ENCODE measurements around the gene AIFM3. TPM values are rescaled to one million over a fixed set of nuclear protein-coding genes. Genes with fewer than 3 reads are reported as not detected.

The AIFM3 gene
- total and polyA plus RNA-seq, 2 of the 4 experiments (the other 2 are of a cell fraction): 0.09 to 0.18 TPM

GRCh38 chr22:20994902-20995241, 27.8 kb downstream of the AIFM3 start:
- H2AFZ ChIP-seq (replicated peaks; ENCODE audit: low read length, poor library complexity): no peak overlapping the region
- no peak overlapping the region for H3K9ac ChIP-seq (ENCODE audit: low read depth, low read length)
- ATAC-seq (ENCODE audit: low read depth) (no peak), DNase-seq (no peak)
- no peak overlapping the region for H3K14ac ChIP-seq (replicated peaks; ENCODE audit: low read depth, low read length)
- H2BK20ac ChIP-seq (ENCODE audit: low read depth, low read length): no peak overlapping the region
- H4K91ac ChIP-seq (ENCODE audit: insufficient read depth, low read depth, low read length): no peak overlapping the region
- no peaks in the 10 kb centered on the region for H3K27me3 ChIP-seq (ENCODE audit: control insufficient read depth, insufficient read depth, low read length)
- no peak overlapping the region for H3K18ac ChIP-seq (ENCODE audit: low read depth, low read length)
- no peak overlapping the region for H4K5ac ChIP-seq (ENCODE audit: low read depth, low read length)
- H2BK120ac ChIP-seq (ENCODE audit: low read depth, low read length): no peak overlapping the region
- H3K27ac ChIP-seq (ENCODE audit: insufficient read depth, low read length): no peak overlapping the region
- no peak overlapping the region for H2BK5ac ChIP-seq (ENCODE audit: low read depth, low read length, poor library complexity, severe bottlenecking)
- no peak overlapping the region for H3K23ac ChIP-seq (ENCODE audit: low read depth, low read length)
- no CpG with 5 or more reads among the region's 10 CpGs for WGBS, 2 experiments (ENCODE audit: extremely low coverage in 2 of 2, insufficient read length in 1 of 2)
- no peaks in the 10 kb centered on the region for H3K9me1 ChIP-seq (ENCODE audit: insufficient read depth, low read length)
- no peaks in the 10 kb centered on the region for H4K20me1 ChIP-seq (ENCODE audit: insufficient read depth, low read length)
- H3K79me1 ChIP-seq (ENCODE audit: low read depth in 1 of 2, low read length in 2 of 2): peaks cover 0 to 22% of the 10 kb centered on the region in 2 experiments; a peak in 2 of 4 replicates
- no peaks in the 10 kb centered on the region for H3K9me3 ChIP-seq (ENCODE audit: control insufficient read depth, insufficient read depth, low read length)
- intact Hi-C loops (cut with micrococcal nuclease) (no loop called here), dilution Hi-C loops (cut with HindIII; ENCODE audit: low sequenced_read_pairs, unreplicated experiment) (no loop called here), in situ Hi-C loops (cut with MboI; ENCODE audit: low sequenced_read_pairs) (no loop called here)
- no peak for TF ChIP-seq MAFK (IDR thresholded peaks at IDR 0.05; ENCODE audit: low read depth, low read length)
- no peak for TF ChIP-seq RFX5 (IDR thresholded peaks at IDR 0.05; ENCODE audit: low read depth, low read length)
- no peak for TF ChIP-seq CEBPB (IDR thresholded peaks at IDR 0.05; ENCODE audit: low read depth, low read length)
- TF ChIP-seq USF2 (IDR thresholded peaks at IDR 0.05; ENCODE audit: low read depth, low read length): no peak
- TF ChIP-seq MXI1 (IDR thresholded peaks at IDR 0.05; ENCODE audit: borderline replicate concordance, low read depth, low read length): no peak
- no peak for TF ChIP-seq POLR2A (IDR thresholded peaks at IDR 0.05; ENCODE audit: low read depth, low read length)
- TF ChIP-seq ELK1 (IDR thresholded peaks at IDR 0.05; ENCODE audit: borderline replicate concordance, low read depth, low read length): no peak
- TF ChIP-seq NFE2L2 (IDR thresholded peaks at IDR 0.05; ENCODE audit: low read depth, low read length): no peak
- no peak for TF ChIP-seq SMC3 (IDR thresholded peaks at IDR 0.05; ENCODE audit: low read depth, low read length)
- H3K4me2 ChIP-seq (ENCODE audit: low read depth, low read length): no peak overlapping the region
- ChIA-PET POLR2A (ENCODE audit: unreplicated experiment) (no interaction called here), CTCF (no interaction called here)
- no peak overlapping the region for H3K4me3 ChIP-seq (ENCODE audit: insufficient read depth, low read depth, low read length)
- no peak overlapping the region for H3K4ac ChIP-seq (ENCODE audit: low read depth, low read length)
- H3K36me3 ChIP-seq (ENCODE audit: control insufficient read depth, insufficient read depth, low read length): peaks cover 68% of the 10 kb centered on the region
- H3K4me1 ChIP-seq (ENCODE audit: control insufficient read depth, insufficient read depth, low read length): no peaks in the 10 kb centered on the region
- no TSS peak for BruUV-seq (replicated peaks)
- H4K8ac ChIP-seq (ENCODE audit: low read depth in 2 of 2, low read length in 2 of 2): no peak overlapping the region
- H2BK15ac ChIP-seq (ENCODE audit: low read depth, low read length): no peak overlapping the region
- H3K56ac ChIP-seq (ENCODE audit: extremely low read depth, insufficient read depth, low read length): no peak overlapping the region
- no peak overlapping the region for H2AK9ac ChIP-seq (replicated peaks; ENCODE audit: low read depth, low read length, poor library complexity)
- H2AK5ac ChIP-seq (ENCODE audit: low read depth, low read length): no peak overlapping the region

Data from IMR-90 (cell line).